T-cell (primary cell): ENCODE data around the gene CTDSP1. TPM values are rescaled to one million over a fixed set of nuclear protein-coding genes. Genes with fewer than 3 reads are reported as not detected.

Experiments
- ATAC-seq, 4 experiments: fragments of 200-7000 bp in 3 of 4; fragments of 150-1000 bp in 1 of 4; cut with Tn5 transposase; replicated peaks in 1 of 4; 1 replicate in 3 of 4; 2 replicates in 1 of 4; pipeline ENCODE4 v1.10.0; 2021; ENCODE audit warnings: moderate library complexity in 3 of 4, mild to moderate bottlenecking in 2 of 4, moderate number of reproducible peaks in 1 of 4
- CTCF ChIA-PET, 2 donors: fragments of 300-600 bp; sonication (Branson Sonifier 250); formaldehyde crosslinking; loops; one replicate each; lab custom pipeline; 2022; ENCODE audit warnings: antibody characterized with exemption in 2 of 2; lab: Charles Lee
- POLR2A ChIA-PET, 2 donors: fragments of 300-600 bp; sonication (Branson Sonifier 250); formaldehyde crosslinking; loops; one replicate each; lab custom pipeline; 2022; ENCODE audit warnings: antibody characterized with exemption in 2 of 2; lab: Charles Lee
- DNase-seq, 35 experiments: peaks; one replicate each; pipeline versions ENCODE4 v3.0.0 to v3.0.0-alpha.2; 2013 to 2023
- H3K27ac ChIP-seq: one replicate; pipeline ENCODE4 v1.5.1; 2013; ENCODE audit warnings: low read length
- H3K27me3 ChIP-seq, 2 experiments: replicated peaks in 1 of 2; 1 replicate in 1 of 2; 2 replicates in 1 of 2; pipeline versions ENCODE4 v1.6.1 to v1.7.0; 2013; ENCODE audit warnings: low read length in 1 of 2, mixed read lengths in 1 of 2; ENCODE audit not compliant: control insufficient read depth in 2 of 2, insufficient read depth in 2 of 2; ENCODE audit errors: extremely low read depth in 1 of 2
- H3K36me3 ChIP-seq, 2 donors: 1 replicate in 1 of 2; 2 replicates in 1 of 2; pipeline versions ENCODE4 v1.6.1 to v1.7.0; 2013; ENCODE audit warnings: low read length in 1 of 2; ENCODE audit not compliant: control insufficient read depth in 2 of 2, insufficient read depth in 1 of 2; ENCODE audit errors: extremely low read depth in 1 of 2
- H3K4me1 ChIP-seq, 2 experiments: 1 replicate in 1 of 2; 2 replicates in 1 of 2; pipeline versions ENCODE4 v1.6.1 to v1.7.0; 2013; ENCODE audit warnings: low read length in 2 of 2, mixed read lengths in 1 of 2; ENCODE audit not compliant: insufficient read depth in 2 of 2, control insufficient read depth in 1 of 2; ENCODE audit errors: extremely low read depth in 1 of 2
- H3K4me3 ChIP-seq, 2 donors: 1 replicate in 1 of 2; 2 replicates in 1 of 2; pipeline versions ENCODE4 v1.5.1 to v1.7.0; 2013; ENCODE audit warnings: mild to moderate bottlenecking in 2 of 2, low read length in 1 of 2, moderate library complexity in 1 of 2; ENCODE audit not compliant: control insufficient read depth in 1 of 2; ENCODE audit errors: extremely low read depth in 1 of 2
- H3K9me3 ChIP-seq: 2 replicates; pipeline ENCODE4 v1.7.0; 2013
- H3K27ac Mint-ChIP-seq, 2 donors: one replicate each; pipeline ENCODE4 v1.8.0; 2020 to 2021; ENCODE audit warnings: mild to moderate bottlenecking in 2 of 2, mixed read lengths in 2 of 2
- H3K27me3 Mint-ChIP-seq, 2 donors: one replicate each; pipeline ENCODE4 v1.8.0; 2021 to 2022; ENCODE audit warnings: mixed read lengths in 2 of 2
- H3K36me3 Mint-ChIP-seq: one replicate; pipeline ENCODE4 v1.8.0; 2021; ENCODE audit warnings: mixed read lengths
- H3K4me1 Mint-ChIP-seq, 3 donors: one replicate each; pipeline ENCODE4 v1.8.0; 2020 to 2022; ENCODE audit warnings: mixed read lengths in 3 of 3, mild to moderate bottlenecking in 1 of 3
- H3K4me3 Mint-ChIP-seq, 3 donors: one replicate each; pipeline ENCODE4 v1.8.0; 2020 to 2022; ENCODE audit warnings: mild to moderate bottlenecking in 3 of 3, mixed read lengths in 3 of 3, moderate library complexity in 3 of 3
- H3K9me3 Mint-ChIP-seq, 3 donors: one replicate each; pipeline ENCODE4 v1.8.0; 2020 to 2022; ENCODE audit warnings: mixed read lengths in 3 of 3
- WGBS: methylation state at CpG from one replicate; pipeline ENCODE4 v1.1.5; 2013; ENCODE audit warnings: missing lambda C conversion rate; ENCODE audit not compliant: insufficient coverage; 5-methylcytosine and 5-hydroxymethylcytosine counted together
- total RNA-seq, 35 experiments: library from RNA in 6 of 35; stranded (reverse) in 6 of 35; fragments of 120-200 nt in 1 of 35; gene quantifications; one replicate each; pipeline versions ENCODE4 v1.2.1 to v1.2.4 and lab custom pipeline; 2013 to 2026

The CTDSP1 gene
- total RNA-seq, 5 donors from 2014 or later (not counting 1 experiment from before 2014, with no cell fraction given), result 105 to 200 (median 195) TPM

DNA sequence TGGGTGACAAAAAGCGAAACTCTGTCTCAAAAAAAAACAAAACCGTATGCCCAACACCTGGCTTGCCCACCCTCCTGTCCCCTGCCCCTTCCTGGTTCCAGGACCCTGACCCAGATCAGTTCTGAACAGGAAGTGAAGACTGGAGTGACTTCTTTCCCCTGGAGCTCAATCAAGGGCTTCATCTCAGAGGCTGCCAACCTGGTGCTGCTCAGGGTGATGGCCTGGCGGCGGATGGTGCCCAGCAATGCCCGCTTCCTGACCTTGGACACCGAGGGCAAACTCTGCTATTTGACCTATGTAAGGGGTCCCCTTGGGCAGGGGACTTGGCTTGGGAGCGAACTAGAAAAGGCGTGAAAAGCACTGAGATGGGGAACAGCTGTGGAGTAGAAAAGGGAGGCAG, 37.1 kb upstream of the CTDSP1 start:
- no peaks in the 10 kb centered on the region for H3K9me3 ChIP-seq
- no peak overlapping the region for H3K4me3 Mint-ChIP-seq
- no peak overlapping the region for H3K4me3 ChIP-seq
- no peak overlapping the region for H3K27ac Mint-ChIP-seq
- ChIA-PET CTCF (interaction anchor here in 1 of 2 donors (0.8 kb wide), 1 partner anchor 263 kb away, joined by 6 read pairs; no protein-coding TSS in a partner anchor), POLR2A (no interaction called here)
- no peaks in the 10 kb centered on the region for H3K27me3 ChIP-seq
- no peaks in the 10 kb centered on the region for H3K27me3 Mint-ChIP-seq
- ATAC-seq, result no peak
- H3K27ac ChIP-seq, result no peak overlapping the region
- DNase-seq, result no peak
- WGBS, result 78% methylated on average over 8 of the region's 8 CpGs
- no peaks in the 10 kb centered on the region for H3K36me3 Mint-ChIP-seq
- no peaks in the 10 kb centered on the region for H3K9me3 Mint-ChIP-seq
- peaks cover 2 to 11% (median 5%) of the 10 kb centered on the region in 3 donors for H3K4me1 Mint-ChIP-seq
- no peaks in the 10 kb centered on the region for H3K36me3 ChIP-seq
- peaks cover 2 to 9% of the 10 kb centered on the region in 2 experiments for H3K4me1 ChIP-seq

DNA sequence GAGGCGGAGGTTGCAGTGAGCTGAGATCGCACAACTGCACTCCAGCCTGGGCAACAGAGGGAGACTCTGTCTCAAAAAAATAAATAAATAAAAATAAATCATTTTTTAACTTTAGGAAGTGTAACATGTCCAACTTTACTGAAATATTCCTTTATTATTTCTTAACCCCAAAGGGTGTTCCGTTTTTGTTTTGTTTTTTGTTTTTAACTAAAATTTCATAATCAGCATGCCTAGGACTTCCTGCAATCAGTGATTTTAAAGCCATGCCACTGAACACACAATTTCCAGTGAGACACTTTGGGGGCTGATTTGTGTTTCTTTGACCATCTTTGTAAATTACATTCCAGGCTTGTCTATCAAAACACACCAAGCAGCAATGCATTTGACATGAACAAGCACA, 35.9 kb upstream of the CTDSP1 start:
- no peaks in the 10 kb centered on the region for H3K36me3 ChIP-seq
- Mint-ChIP-seq H3K9me3 (no peaks in the 10 kb centered on the region), H3K4me1 (peaks cover 10 to 16% (median 13%) of the 10 kb centered on the region in 3 donors), H3K27me3 (no peaks in the 10 kb centered on the region), H3K27ac (peak overlapping the region in 1 of 2 donors; percentile 48), H3K36me3 (no peaks in the 10 kb centered on the region), H3K4me3 (no peak overlapping the region)
- no CpG with 5 or more reads among the region's 3 CpGs for WGBS
- CTCF ChIA-PET, result interaction anchor here in 1 of 2 donors (0.7 kb wide), 1 partner anchor 23 kb away, joined by 5 read pairs; no protein-coding TSS in a partner anchor
- ATAC-seq (no peak), DNase-seq (no peak)
- POLR2A ChIA-PET, result interaction anchor here in 1 of 2 donors (0.7 kb wide), 1 partner anchor 90 kb away, joined by 3 read pairs; no protein-coding TSS in a partner anchor
- H3K27me3 ChIP-seq, result no peaks in the 10 kb centered on the region
- peaks cover 7 to 20% of the 10 kb centered on the region in 2 experiments for H3K4me1 ChIP-seq
- no peak overlapping the region for H3K27ac ChIP-seq
- H3K9me3 ChIP-seq, result no peaks in the 10 kb centered on the region
- no peak overlapping the region for H3K4me3 ChIP-seq

GRCh38 chr2:218364196-218364595, 35.5 kb upstream of the CTDSP1 start:
- Mint-ChIP-seq H3K4me1 (peaks cover 15 to 18% (median 17%) of the 10 kb centered on the region in 3 donors), H3K4me3 (no peak overlapping the region), H3K9me3 (no peaks in the 10 kb centered on the region), H3K27ac (peak overlapping the region; percentile 39 to 48), H3K36me3 (no peaks in the 10 kb centered on the region), H3K27me3 (no peaks in the 10 kb centered on the region)
- Histone ChIP-seq H3K27me3 (no peaks in the 10 kb centered on the region), H3K27ac (no peak overlapping the region), H3K4me3 (no peak overlapping the region), H3K9me3 (no peaks in the 10 kb centered on the region), H3K36me3 (no peaks in the 10 kb centered on the region), H3K4me1 (peaks cover 10 to 23% of the 10 kb centered on the region in 2 experiments)
- WGBS, result no CpG with 5 or more reads among the region's 6 CpGs
- DNase-seq (no peak), ATAC-seq (no peak)
- ChIA-PET POLR2A (no interaction called here), CTCF (interaction anchor here in 1 of 2 donors (0.6 kb wide), 1 partner anchor 69 kb away, joined by 3 read pairs; no protein-coding TSS in a partner anchor)

GRCh38 chr2:218366621-218367414, 32.9 kb upstream of the CTDSP1 start:
- no peak for DNase-seq
- ChIA-PET POLR2A (interaction anchor here in 1 of 2 donors (0.5 to 0.8 kb wide), 2 partner anchors 9 to 76 kb away, joined by 3 read pairs; no protein-coding TSS in a partner anchor), CTCF (interaction anchor here (0.5 to 1.2 kb wide), 2 partner anchors 27 to 146 kb away, joined by 3 to 4 read pairs; no protein-coding TSS in a partner anchor)
- Mint-ChIP-seq H3K4me3 (peak overlapping the region; percentile 64 to 79 (median 72)), H3K36me3 (no peaks in the 10 kb centered on the region), H3K27me3 (no peaks in the 10 kb centered on the region), H3K9me3 (no peaks in the 10 kb centered on the region), H3K27ac (peak overlapping the region; percentile 79 to 89), H3K4me1 (peaks cover 26 to 32% (median 32%) of the 10 kb centered on the region in 3 donors)
- Histone ChIP-seq H3K27ac (peak overlapping the region; percentile 82), H3K4me3 (peak overlapping the region in 1 of 2 donors; percentile 62), H3K36me3 (no peaks in the 10 kb centered on the region), H3K27me3 (no peaks in the 10 kb centered on the region), H3K9me3 (no peaks in the 10 kb centered on the region), H3K4me1 (peaks cover 20 to 27% of the 10 kb centered on the region in 2 experiments)
- 100% methylated on average over 4 of the region's 9 CpGs for WGBS
- ATAC-seq, result no peak

DNA sequence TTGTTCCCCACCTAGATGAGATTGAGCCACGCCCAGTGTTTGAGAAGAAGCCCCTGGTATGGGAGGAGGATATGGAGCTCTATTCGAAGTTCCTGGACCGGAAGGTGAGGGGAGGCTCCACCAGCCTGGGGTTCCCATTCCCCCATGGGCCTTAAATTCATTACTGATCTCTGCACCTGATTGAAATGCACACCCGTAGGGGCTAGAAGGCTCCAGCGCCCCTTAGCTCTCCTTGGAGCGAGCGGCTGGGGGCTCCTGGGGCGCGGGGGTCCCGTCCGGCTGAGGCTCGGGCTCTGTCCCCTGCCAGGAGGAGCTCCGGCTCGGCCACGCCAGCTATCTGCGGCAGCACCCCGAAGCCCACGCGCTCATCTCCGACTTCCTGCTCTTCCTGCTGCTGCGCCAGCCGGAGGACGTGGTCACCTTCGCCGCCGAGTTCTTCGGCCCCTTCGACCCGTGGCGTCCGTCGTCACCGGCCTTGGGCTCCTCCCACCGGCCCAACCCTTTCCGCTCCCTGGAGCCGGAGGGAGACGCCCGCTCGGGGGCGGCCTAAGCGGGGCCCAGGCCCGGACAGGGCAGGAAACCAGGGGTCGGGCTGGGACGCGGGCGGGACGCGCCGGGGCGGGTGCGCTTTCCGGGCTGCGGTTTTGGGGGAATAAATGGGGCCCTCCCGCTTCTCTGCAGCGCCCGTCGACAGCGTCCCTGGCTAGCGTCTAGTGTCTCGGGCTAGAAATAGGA, 32.1 kb upstream of the CTDSP1 start:
- Mint-ChIP-seq H3K4me3 (peak overlapping the region; percentile 64 to 79 (median 72)), H3K4me1 (peaks cover 26 to 32% (median 32%) of the 10 kb centered on the region in 3 donors), H3K9me3 (no peaks in the 10 kb centered on the region), H3K27ac (peak overlapping the region; percentile 81 to 89), H3K27me3 (no peaks in the 10 kb centered on the region), H3K36me3 (no peaks in the 10 kb centered on the region)
- peak overlapping the region; percentile 82 for H3K27ac ChIP-seq
- CTCF ChIA-PET, result interaction anchor here (0.5 to 1.2 kb wide), 2 partner anchors 26 to 147 kb away, joined by 3 to 4 read pairs; no protein-coding TSS in a partner anchor
- no peaks in the 10 kb centered on the region for H3K27me3 ChIP-seq
- H3K36me3 ChIP-seq, result no peaks in the 10 kb centered on the region
- peak overlapping the region; percentile 53 to 62 for H3K4me3 ChIP-seq
- WGBS, result 3% methylated on average over 56 of the region's 60 CpGs
- POLR2A ChIA-PET, result interaction anchor here in 1 of 2 donors (0.6 to 0.8 kb wide), 2 partner anchors 11 to 77 kb away, joined by 3 read pairs; partner anchors contain the start of gene CATIP
- H3K9me3 ChIP-seq, result no peaks in the 10 kb centered on the region
- DNase-seq, result peak; percentile 30 to 75 (median 51)
- peak; percentile 84 to 87 (median 86) for ATAC-seq
- H3K4me1 ChIP-seq, result peaks cover 20 to 27% of the 10 kb centered on the region in 2 experiments
